ENCODE measurements around the gene GPR142.

Gene GPR142

DNA sequence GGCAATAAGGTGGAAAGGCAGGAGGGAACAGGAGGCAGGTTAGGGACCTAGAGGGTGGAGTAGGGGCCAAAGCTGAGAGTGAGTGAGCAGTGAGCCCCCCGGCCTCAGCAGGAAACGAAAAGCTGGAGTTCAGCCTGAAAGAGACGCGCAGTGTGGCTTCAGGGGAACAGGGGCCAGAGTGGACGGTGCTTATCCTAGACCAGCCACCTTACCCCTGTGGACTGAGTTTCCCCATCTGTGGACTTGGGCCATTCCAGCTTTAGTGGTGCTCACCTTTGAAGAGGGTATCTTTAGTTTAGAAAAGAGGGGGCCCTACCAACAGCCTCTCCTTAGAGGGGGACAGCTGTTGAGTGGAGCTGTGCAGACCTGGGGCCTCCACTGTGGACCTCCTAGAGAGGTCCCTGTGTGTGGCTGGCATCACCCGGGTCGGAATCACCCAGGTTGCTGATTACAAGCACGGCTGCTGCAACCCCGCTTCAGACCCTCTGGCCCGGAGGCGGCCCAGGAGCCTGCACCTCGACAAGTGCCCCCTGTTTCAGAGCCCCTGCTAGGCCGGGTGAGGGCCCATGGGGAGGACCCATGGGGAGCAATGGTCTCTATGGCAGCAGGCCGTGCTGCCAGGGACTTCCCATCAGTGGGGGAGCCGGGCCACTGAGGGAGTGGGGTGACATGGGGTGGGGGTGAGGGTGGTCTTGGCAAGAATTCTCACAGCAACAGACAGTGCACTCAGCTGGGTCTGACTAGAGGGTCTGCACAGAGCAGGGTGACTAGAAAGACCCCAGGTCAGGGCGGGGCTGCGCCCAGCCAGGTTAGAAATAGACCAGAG, 2.6 kb downstream of the GPR142 start:
- DNase-seq (ENCODE audit: extremely low read depth, insufficient read length) = no peak
- Histone ChIP-seq H3K36me3 (ENCODE audit: control insufficient read depth, insufficient read depth, low read length) (no peaks in the 10 kb centered on the region), H3K27me3 (replicated peaks; ENCODE audit: control insufficient read depth, insufficient read depth, low read length) (0 out of 2 replicates have a peak, but pooled peaks cover 1% of the 10 kb centered on the region)

DNA sequence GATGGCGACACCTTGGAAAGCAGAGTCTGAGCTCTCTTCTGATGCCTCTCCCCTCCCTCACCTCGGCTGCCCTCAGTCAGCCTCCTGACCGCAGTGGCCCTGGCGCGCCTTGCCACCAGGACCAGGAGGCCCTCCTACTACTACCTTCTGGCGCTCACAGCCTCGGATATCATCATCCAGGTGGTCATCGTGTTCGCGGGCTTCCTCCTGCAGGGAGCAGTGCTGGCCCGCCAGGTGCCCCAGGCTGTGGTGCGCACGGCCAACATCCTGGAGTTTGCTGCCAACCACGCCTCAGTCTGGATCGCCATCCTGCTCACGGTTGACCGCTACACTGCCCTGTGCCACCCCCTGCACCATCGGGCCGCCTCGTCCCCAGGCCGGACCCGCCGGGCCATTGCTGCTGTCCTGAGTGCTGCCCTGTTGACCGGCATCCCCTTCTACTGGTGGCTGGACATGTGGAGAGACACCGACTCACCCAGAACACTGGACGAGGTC, 4.4 kb downstream of the GPR142 start:
- TF ChIP-seq, protein P1, sequence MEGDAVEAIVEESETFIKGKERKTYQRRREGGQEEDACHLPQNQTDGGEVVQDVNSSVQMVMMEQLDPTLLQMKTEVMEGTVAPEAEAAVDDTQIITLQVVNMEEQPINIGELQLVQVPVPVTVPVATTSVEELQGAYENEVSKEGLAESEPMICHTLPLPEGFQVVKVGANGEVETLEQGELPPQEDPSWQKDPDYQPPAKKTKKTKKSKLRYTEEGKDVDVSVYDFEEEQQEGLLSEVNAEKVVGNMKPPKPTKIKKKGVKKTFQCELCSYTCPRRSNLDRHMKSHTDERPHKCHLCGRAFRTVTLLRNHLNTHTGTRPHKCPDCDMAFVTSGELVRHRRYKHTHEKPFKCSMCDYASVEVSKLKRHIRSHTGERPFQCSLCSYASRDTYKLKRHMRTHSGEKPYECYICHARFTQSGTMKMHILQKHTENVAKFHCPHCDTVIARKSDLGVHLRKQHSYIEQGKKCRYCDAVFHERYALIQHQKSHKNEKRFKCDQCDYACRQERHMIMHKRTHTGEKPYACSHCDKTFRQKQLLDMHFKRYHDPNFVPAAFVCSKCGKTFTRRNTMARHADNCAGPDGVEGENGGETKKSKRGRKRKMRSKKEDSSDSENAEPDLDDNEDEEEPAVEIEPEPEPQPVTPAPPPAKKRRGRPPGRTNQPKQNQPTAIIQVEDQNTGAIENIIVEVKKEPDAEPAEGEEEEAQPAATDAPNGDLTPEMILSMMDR (IDR thresholded peaks at IDR 0.05; ENCODE audit: insufficient read depth, low read length, poor library complexity, severe bottlenecking) = no peak
- no peak overlapping the region for H3K4me3 ChIP-seq (replicated peaks; ENCODE audit: low read depth, low read length)
- H3K36me3 ChIP-seq (ENCODE audit: control insufficient read depth, insufficient read depth, low read length) = no peaks in the 10 kb centered on the region
- DNase-seq (ENCODE audit: extremely low read depth, insufficient read length) = no peak
- 0 out of 2 replicates have a peak, but pooled peaks cover 1% of the 10 kb centered on the region for H3K27me3 ChIP-seq (replicated peaks; ENCODE audit: control insufficient read depth, insufficient read depth, low read length)

More for the DNA sequence above, 2.6 kb downstream of the GPR142 start:
- no peak overlapping the region for H3K4me3 ChIP-seq (replicated peaks; ENCODE audit: low read depth, low read length)
- TF ChIP-seq, protein P1 (IDR thresholded peaks at IDR 0.05; ENCODE audit: insufficient read depth, low read length, poor library complexity, severe bottlenecking) = no peak

DNA sequence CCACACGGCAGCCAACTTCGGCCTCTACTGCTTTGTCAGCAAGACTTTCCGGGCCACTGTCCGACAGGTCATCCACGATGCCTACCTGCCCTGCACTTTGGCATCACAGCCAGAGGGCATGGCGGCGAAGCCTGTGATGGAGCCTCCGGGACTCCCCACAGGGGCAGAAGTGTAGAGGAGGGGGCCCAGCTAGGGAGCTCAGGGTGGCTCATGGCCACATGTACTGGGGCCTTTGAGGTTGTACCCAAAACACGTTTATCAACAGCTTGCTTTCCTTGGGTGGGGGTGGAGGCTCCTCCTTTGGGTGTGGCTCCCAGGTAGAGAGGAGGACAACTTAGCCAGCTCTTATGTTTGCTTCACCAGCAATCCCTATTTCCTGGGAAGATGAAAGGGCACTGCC, 5.1 kb downstream of the GPR142 start:
- Histone ChIP-seq H3K36me3 (ENCODE audit: control insufficient read depth, insufficient read depth, low read length) (no peaks in the 10 kb centered on the region), H3K4me3 (replicated peaks; ENCODE audit: low read depth, low read length) (no peak overlapping the region), H3K27me3 (replicated peaks; ENCODE audit: control insufficient read depth, insufficient read depth, low read length) (0 out of 2 replicates have a peak, but pooled peaks cover 1% of the 10 kb centered on the region)
- DNase-seq (ENCODE audit: extremely low read depth, insufficient read length) = no peak
- TF ChIP-seq, protein P1 (IDR thresholded peaks at IDR 0.05; ENCODE audit: insufficient read depth, low read length, poor library complexity, severe bottlenecking) = no peak

DNA sequence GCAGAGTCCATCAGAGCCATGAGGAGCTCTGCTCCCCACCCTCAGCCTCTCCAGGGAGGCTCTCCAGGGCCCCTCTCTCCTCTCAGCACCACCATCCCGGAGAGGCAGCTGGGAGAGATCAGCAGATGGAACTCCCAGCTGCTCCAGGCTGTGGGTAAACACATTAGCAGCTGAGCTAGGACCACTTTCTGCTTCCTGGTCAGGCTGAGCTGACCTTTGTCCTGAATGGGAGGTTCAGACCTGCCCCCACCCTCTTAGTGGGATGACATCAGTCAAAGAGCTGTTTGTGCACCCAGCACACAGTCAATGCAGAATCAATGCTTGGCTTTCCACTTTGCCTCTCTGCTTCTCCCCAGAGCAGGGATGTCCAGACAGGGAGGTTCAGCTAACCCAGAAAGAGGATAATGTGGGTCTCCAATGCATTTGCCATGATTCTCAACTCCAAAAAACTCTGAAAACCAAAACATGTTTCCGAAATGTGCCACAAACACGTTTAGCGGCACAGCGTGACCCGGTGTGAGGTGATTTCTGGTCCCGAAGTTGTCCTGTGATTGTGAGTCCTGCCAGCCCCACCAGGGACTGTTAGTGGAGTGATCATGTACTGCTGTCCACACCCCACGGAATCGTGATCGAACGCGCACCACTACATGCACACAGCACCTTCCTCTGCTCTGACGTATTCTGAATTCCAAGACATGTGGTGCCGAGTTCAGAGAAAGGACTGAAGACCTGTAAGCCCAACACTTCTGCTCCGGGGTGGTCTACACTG, 6.7 kb downstream of the GPR142 start:
- no peak overlapping the region for H3K4me3 ChIP-seq (replicated peaks; ENCODE audit: low read depth, low read length)
- H3K27me3 ChIP-seq (replicated peaks; ENCODE audit: control insufficient read depth, insufficient read depth, low read length) = no peaks in the 10 kb centered on the region
- TF ChIP-seq, protein P1 (IDR thresholded peaks at IDR 0.05; ENCODE audit: insufficient read depth, low read length, poor library complexity, severe bottlenecking) = no peak
- DNase-seq (ENCODE audit: extremely low read depth, insufficient read length) = no peak
- no peaks in the 10 kb centered on the region for H3K36me3 ChIP-seq (ENCODE audit: control insufficient read depth, insufficient read depth, low read length)

DNA sequence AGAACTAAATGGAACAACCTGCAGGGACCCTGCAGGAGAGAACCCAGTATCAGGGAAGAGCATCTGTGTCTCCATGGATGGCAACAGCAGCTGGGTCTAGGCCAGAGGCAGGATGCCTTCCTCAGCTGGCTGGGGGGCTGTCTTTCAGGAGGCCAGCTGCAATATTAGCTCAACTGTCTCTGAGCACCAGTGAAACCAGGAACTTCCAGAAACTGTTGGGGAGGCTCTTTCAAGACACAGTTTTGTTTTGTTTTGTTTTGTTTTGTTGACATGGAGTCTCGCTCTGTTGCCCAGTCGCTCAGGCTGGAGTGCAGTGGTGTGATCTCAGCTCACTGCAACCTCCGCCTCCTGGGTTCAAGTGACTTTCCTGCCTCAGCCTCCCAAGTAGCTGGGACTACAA, 7.6 kb downstream of the GPR142 start:
- DNase-seq (ENCODE audit: extremely low read depth, insufficient read length) = no peak
- Histone ChIP-seq H3K4me3 (replicated peaks; ENCODE audit: low read depth, low read length) (no peak overlapping the region), H3K36me3 (ENCODE audit: control insufficient read depth, insufficient read depth, low read length) (no peaks in the 10 kb centered on the region), H3K27me3 (replicated peaks; ENCODE audit: control insufficient read depth, insufficient read depth, low read length) (no peaks in the 10 kb centered on the region)
- TF ChIP-seq, protein P1 (IDR thresholded peaks at IDR 0.05; ENCODE audit: insufficient read depth, low read length, poor library complexity, severe bottlenecking) = no peak

Data from GM06990 (cell line).